NCI-H2107 treated with DMSO at 0.1 percent for 48 hours (cell line): ENCODE data around the gene GRIA2.

Source experiments
- DNase-seq: peaks from one replicate; lab custom pipeline; 2025; ENCODE audit not compliant: unreplicated experiment; lab: John Stamatoyannopoulos, UW

Gene GRIA2

DNA sequence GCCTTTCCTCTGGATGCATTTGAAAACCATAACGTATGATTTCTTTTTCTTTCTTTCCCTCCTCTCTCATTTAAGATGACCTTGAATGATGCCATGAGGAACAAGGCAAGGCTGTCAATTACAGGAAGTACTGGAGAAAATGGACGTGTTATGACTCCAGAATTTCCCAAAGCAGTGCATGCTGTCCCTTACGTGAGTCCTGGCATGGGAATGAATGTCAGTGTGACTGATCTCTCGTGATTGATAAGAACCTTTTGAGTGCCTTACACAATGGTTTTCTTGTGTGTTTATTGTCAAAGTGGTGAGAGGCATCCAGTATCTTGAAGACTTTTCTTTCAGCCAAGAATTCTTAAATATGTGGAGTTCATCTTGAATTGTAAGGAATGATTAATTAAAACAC is 142.8 kb downstream of the GRIA2 start:
- DNase-seq = no peak

DNA sequence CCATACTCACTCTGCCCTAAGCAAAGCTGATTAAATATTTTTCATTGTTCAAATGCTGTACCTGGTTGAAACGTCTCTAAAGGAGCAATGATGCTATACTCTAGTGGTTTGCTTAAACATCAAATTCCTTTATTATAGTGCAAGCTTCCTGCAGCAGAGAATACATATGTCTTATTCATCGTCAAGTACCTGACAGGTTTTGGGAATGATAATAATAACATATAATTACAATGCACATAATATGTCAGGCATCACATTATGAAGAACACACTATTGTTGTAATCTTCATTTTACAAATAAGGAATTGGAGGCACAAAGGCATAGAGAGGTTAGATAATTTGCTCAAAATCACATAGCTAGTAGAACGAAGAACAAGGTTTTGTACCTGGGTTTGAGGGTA is 151.6 kb downstream of the GRIA2 start:
- DNase-seq = no peak

DNA sequence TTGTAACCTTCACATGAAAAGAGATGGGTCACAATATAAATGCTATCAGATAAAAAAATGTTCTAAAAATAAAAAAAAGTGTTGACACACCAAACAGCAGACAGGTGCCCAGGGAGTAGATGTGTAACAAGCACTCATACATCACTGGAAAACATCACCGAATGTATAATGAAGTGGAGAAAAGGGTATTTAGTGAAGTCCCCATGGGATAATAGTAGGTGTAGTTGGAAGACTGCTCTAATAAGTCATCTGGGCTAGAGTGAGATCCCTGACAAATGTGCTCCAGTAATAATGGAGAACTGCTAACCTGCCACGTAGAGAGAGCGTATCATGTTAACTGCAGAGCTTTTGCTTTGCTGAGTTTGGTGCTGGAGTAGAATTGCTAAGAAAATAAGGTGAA is 152.0 kb downstream of the GRIA2 start:
- DNase-seq = no peak

DNA sequence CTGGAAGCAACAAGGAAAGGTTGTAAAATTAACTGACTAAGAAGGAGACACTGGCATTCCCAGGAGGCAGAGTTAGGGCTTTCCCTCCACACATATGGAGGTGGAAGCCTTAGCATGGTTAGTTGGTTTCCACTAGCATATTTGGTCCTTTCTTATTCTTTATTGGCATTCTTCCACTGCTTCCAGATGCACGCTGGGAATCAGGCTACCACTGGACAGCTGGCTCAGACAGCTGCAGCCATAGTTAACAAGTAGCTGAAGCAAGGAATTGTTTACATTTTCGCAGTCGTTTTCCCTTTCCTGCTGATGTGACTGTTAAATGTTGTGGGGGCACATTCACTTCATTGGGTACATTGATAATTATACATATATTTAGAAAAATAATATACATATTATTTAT is 169.2 kb downstream of the GRIA2 start:
- no peak for DNase-seq

DNA sequence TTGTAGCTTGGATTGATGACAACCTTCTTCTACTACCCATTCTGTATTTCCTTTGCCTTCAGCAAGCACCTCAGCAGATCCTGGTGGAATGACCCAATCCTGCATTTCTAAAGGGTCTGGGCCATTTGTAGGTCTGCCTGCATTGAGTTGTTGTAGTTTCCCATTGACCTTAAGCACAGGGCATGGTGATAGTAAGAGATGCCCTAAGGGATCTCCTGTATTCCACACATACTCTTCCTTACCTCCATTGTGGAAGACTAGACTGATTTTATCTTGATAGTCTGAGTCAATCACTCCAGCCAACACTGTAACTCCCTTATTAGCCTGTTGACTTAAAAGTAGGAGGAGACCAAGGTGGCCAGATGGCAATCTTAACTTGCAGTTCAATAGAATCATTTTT is 184.5 kb downstream of the GRIA2 start:
- no peak for DNase-seq
